Natural killer cell treated with Interleukin-12 subunit alpha and Interleukin-12 subunit beta and Interleukin-15 and Interleukin-18, amount 100 ng/mL, for 72 hours (primary cell): ENCODE measurements around the gene KCNH5. TPM values are rescaled to one million over a fixed set of nuclear protein-coding genes. Genes with fewer than 3 reads are reported as not detected.

Source experiments
- ATAC-seq, 2 donors: fragments of 150-1000 bp; cut with Tn5 transposase in 1 of 2; sonication (Bioruptor Pico), chemical (Tn5 transposase) in 1 of 2; 2 replicates each; pipeline ENCODE4 v1.10.0; 2021
- DNase-seq: peaks from one replicate; pipeline ENCODE4 v3.0.0; 2022; ENCODE audit warnings: low spot score
- H3K27ac Mint-ChIP-seq, 2 donors: 1 replicate in 1 of 2; 2 replicates in 1 of 2; pipeline ENCODE4 v1.8.0; 2022; ENCODE audit warnings: mixed read lengths in 2 of 2, mild to moderate bottlenecking in 1 of 2, moderate library complexity in 1 of 2
- H3K27me3 Mint-ChIP-seq, 2 donors: 1 replicate in 1 of 2; 2 replicates in 1 of 2; pipeline ENCODE4 v1.8.0; 2022; ENCODE audit warnings: mixed read lengths in 2 of 2
- H3K36me3 Mint-ChIP-seq: one replicate; pipeline ENCODE4 v1.8.0; 2022; ENCODE audit warnings: mixed read lengths
- H3K4me1 Mint-ChIP-seq, 2 donors: 1 replicate in 1 of 2; 2 replicates in 1 of 2; pipeline ENCODE4 v1.8.0; 2022; ENCODE audit warnings: low read depth in 2 of 2, mixed read lengths in 2 of 2, mild to moderate bottlenecking in 1 of 2
- H3K4me3 Mint-ChIP-seq: one replicate; pipeline ENCODE4 v1.8.0; 2022; ENCODE audit warnings: mixed read lengths
- H3K9me3 Mint-ChIP-seq: 2 replicates; pipeline ENCODE4 v1.8.0; 2022; ENCODE audit warnings: mixed read lengths
- total RNA-seq, 2 donors: library from RNA; stranded (reverse); gene quantifications; one replicate each; pipeline ENCODE4 v1.2.3, GENCODE V29; 2022

Gene KCNH5
- total RNA-seq, 2 donors from 2014 or later: not detected

DNA sequence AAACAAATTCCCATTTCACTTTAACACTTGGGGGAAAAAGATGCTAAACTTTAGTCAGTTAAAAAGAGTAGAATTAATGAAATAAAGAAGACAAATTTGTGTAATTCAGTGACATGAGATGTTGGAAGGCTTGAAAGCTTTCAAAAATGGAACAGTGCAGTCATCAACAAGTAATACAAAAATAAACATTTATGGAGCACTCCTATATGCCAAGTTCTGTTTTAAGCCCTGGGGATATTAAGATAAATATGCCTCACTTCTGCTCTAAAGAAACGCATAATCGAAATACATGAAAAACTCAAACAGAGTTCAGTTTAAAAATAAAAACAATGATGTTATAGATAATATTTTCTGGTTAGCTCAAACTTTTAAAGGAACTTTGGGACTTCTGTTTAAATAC is 93.0 kb downstream of the KCNH5 start:
- no peaks in the 10 kb centered on the region for H3K27me3 Mint-ChIP-seq
- no peak overlapping the region for H3K27ac Mint-ChIP-seq
- no peak for ATAC-seq
- peaks cover 7% of the 10 kb centered on the region for H3K9me3 Mint-ChIP-seq
- no peaks in the 10 kb centered on the region for H3K36me3 Mint-ChIP-seq
- H3K4me3 Mint-ChIP-seq: no peak overlapping the region
- no peak for DNase-seq
- H3K4me1 Mint-ChIP-seq: no peaks in the 10 kb centered on the region

DNA sequence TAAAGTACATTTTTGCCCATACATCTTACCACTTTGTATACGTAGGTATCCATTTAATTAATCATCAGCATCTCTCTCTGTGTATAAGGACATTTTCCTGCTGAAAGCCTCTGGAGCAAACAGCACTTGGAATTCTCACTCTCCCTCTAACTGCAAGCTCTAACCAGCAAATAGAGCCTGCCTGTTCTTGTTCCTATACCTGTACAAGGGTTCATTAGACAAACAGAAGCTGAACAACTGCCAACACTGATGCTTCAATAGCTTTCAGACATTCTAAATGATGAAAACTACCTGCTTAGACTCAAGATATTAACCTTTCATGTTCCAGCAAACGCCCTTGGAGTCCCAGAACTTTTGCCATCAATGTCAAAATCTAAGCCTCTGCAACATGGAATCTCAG is 98.0 kb downstream of the KCNH5 start:
- H3K36me3 Mint-ChIP-seq: no peaks in the 10 kb centered on the region
- H3K9me3 Mint-ChIP-seq: peaks cover 8% of the 10 kb centered on the region
- H3K27me3 Mint-ChIP-seq: no peaks in the 10 kb centered on the region
- DNase-seq (no peak), ATAC-seq (no peak)
- H3K4me1 Mint-ChIP-seq: no peaks in the 10 kb centered on the region
- no peak overlapping the region for H3K27ac Mint-ChIP-seq
- no peak overlapping the region for H3K4me3 Mint-ChIP-seq

DNA sequence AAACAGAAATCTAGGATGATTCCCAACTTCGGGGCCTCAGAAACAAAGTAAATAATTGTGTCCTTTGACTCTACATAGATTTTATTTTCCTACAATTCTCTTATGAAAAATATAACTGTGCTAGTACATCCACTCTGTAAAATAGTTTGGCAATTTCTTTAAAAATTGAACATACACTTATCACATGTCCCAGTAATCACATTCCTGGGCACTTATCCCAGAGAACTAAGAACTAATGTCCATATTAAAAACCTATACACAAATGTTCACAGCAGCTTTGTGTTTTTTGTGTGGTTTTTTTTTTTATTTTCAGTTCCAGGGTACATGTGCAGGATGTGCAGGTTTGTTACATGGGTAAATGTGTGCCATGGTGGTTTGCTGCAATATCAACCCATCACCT is 99.0 kb downstream of the KCNH5 start:
- no peak for ATAC-seq
- H3K4me1 Mint-ChIP-seq: no peaks in the 10 kb centered on the region

DNA sequence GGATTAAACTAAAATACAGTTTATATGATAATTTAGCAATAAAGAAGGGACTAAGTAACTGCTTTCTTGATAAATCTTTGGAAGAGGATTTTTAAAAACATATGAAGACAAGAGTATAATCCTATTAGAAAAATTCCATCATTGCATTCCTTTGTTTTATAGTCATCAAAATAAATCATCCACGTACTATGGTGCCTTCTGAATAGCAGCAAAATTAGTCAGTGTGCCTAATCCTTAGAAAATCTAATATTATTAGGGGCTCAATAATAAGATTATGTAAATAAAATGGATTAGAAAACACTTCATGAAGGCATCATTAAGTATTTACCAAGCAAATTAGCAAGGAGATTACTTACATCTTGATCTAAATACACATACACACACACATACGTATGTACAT is 102.1 kb downstream of the KCNH5 start:
- no peak for ATAC-seq
- H3K36me3 Mint-ChIP-seq: no peaks in the 10 kb centered on the region
- DNase-seq: no peak
- H3K9me3 Mint-ChIP-seq: peaks cover 15% of the 10 kb centered on the region
- peaks cover 0 to 6% of the 10 kb centered on the region in 2 donors for H3K27me3 Mint-ChIP-seq
- H3K27ac Mint-ChIP-seq: no peak overlapping the region
- H3K4me1 Mint-ChIP-seq: no peaks in the 10 kb centered on the region
- H3K4me3 Mint-ChIP-seq: no peak overlapping the region

More for the DNA sequence above, 99.0 kb downstream of the KCNH5 start:
- no peaks in the 10 kb centered on the region for H3K27me3 Mint-ChIP-seq
- H3K36me3 Mint-ChIP-seq: no peaks in the 10 kb centered on the region
- H3K9me3 Mint-ChIP-seq: peaks cover 8% of the 10 kb centered on the region
- no peak for DNase-seq
- H3K27ac Mint-ChIP-seq: no peak overlapping the region
- H3K4me3 Mint-ChIP-seq: no peak overlapping the region

DNA sequence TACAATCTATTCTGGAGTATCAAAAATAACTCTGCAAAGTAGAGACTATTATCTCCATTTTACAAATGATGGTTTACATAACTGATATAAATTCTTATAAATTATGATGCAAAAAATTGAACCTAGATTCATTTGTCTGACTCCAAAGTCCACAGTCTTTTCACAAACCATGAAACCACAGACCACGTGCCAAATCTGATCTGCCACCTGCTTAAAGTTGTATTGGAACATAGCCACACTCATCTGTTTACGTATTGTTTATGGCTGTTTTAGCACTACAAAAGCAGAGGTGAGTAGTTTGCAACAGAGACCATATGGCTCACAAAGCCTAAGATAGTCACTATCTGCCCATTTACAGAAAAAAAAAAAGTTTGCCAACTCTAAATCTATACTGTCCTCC is 105.3 kb downstream of the KCNH5 start:
- no peaks in the 10 kb centered on the region for H3K36me3 Mint-ChIP-seq
- H3K27me3 Mint-ChIP-seq: peaks cover 0 to 6% of the 10 kb centered on the region in 2 donors
- no peak overlapping the region for H3K4me3 Mint-ChIP-seq
- no peak for ATAC-seq
- no peak for DNase-seq
- H3K9me3 Mint-ChIP-seq: peaks cover 17% of the 10 kb centered on the region
- no peak overlapping the region for H3K27ac Mint-ChIP-seq
- no peaks in the 10 kb centered on the region for H3K4me1 Mint-ChIP-seq

DNA sequence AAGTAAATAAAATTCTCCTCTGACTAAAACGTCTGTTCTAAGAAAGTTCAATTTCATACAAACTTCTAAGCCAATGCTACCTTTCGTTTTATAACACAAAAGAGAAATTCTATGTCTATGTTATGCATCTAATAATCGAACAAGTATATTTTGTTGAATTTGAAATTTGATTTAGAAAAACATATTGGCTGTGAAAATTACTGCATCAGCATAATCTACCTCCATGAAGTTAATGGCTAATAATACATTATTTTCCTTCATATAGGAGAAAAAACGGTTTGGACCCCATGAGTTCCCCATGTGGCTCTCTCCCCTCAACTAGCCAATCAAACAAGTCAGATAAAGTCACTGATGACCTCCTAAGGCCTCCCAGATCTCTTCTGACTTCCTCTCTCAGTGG is 106.5 kb downstream of the KCNH5 start:
- H3K36me3 Mint-ChIP-seq: no peaks in the 10 kb centered on the region
- H3K27me3 Mint-ChIP-seq: peaks cover 0 to 6% of the 10 kb centered on the region in 2 donors
- no peak for DNase-seq
- ATAC-seq: no peak
- H3K4me3 Mint-ChIP-seq: no peak overlapping the region
- peaks cover 17% of the 10 kb centered on the region for H3K9me3 Mint-ChIP-seq
- no peak overlapping the region for H3K27ac Mint-ChIP-seq
- no peaks in the 10 kb centered on the region for H3K4me1 Mint-ChIP-seq

DNA sequence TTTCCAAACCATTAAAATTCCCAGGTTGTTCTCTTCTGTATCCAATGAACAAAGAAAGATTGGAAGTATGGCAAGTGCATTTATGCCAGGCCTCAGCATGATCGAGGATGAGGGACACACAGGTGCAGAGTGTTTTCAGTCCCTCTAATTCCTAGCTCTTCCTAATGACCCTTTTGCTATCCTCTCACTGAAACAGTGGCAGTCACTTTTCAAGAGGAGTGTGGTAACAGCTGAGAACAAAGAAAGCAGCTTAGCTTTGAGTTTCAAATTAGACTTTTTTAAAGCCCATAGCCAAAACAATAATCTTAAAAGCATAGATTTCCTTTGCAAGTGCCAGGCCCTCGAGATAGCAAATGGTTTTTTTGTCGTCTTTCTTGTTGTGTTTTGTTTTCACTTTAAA is 110.8 kb downstream of the KCNH5 start:
- Mint-ChIP-seq H3K4me3 (no peak overlapping the region), H3K9me3 (peaks cover 14% of the 10 kb centered on the region), H3K4me1 (no peaks in the 10 kb centered on the region), H3K27ac (no peak overlapping the region), H3K27me3 (no peaks in the 10 kb centered on the region), H3K36me3 (no peaks in the 10 kb centered on the region)
- ATAC-seq (no peak), DNase-seq (no peak)

DNA sequence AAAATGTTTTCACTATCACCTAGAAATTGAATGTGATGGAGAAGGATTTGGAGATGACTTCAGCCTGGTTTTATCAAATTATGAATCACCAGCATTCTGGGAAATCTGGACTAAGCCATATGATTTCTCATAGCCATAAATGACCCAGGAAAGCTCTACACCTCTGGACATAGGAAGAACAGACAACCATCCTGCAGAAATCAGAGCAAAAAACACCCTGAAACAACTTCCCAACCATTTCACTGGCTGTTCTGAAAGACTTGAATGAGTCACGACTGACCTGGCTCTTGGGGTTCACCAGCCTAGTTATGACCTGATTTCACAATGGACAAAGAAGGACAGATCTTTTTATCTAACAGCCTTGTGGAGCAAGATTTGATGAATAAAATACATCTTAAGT is 123.8 kb downstream of the KCNH5 start:
- ATAC-seq: no peak
- Mint-ChIP-seq H3K9me3 (peaks cover 7% of the 10 kb centered on the region), H3K27ac (no peak overlapping the region), H3K4me1 (no peaks in the 10 kb centered on the region), H3K4me3 (no peak overlapping the region), H3K27me3 (peaks cover 2 to 5% of the 10 kb centered on the region in 2 donors), H3K36me3 (no peaks in the 10 kb centered on the region)
- DNase-seq: no peak

DNA sequence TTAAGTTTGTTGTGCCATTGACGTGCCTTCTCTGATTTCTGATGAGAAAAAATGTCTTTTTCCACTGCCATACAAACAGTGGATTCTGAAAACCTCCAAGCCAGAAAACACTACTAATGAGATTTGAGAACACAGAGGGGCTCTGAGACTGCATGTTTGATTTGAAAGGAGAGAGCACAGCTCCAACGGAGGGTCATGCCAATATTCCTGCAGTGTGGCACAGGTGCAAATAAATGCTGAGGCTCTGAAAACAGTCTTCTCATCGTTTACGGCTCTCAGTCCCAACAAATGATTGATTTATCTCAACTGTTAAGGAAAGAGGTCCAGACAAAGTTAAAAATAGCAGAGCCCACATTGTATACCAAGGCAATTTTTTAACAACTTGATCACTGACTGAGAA is 128.7 kb downstream of the KCNH5 start:
- H3K4me3 Mint-ChIP-seq: no peak overlapping the region
- peaks cover 5% of the 10 kb centered on the region for H3K9me3 Mint-ChIP-seq
- peaks cover 2 to 5% of the 10 kb centered on the region in 2 donors for H3K27me3 Mint-ChIP-seq
- no peaks in the 10 kb centered on the region for H3K36me3 Mint-ChIP-seq
- H3K4me1 Mint-ChIP-seq: no peaks in the 10 kb centered on the region
- DNase-seq (no peak), ATAC-seq (no peak)
- no peak overlapping the region for H3K27ac Mint-ChIP-seq

DNA sequence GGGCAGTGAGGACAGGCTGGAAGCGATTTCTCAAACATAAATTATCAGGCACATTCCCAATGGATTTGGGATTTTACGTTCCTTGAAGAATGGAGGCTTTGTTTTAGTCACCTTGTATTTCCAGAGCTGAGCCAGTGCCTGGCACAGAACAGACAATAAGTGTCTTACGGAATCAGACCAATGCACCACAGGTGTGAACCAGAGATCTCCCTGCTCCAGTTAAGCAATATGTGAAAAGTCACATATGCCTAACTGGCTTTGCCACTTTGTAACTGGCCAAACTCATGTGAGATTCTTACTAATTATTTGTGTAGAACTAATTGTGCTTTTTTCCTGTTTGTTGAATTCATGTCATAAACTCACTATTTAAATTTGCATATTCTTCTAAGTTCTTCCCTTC is 130.4 kb downstream of the KCNH5 start:
- Mint-ChIP-seq H3K9me3 (peaks cover 3% of the 10 kb centered on the region), H3K27me3 (peaks cover 0 to 2% of the 10 kb centered on the region in 2 donors), H3K4me1 (no peaks in the 10 kb centered on the region), H3K36me3 (no peaks in the 10 kb centered on the region), H3K4me3 (no peak overlapping the region), H3K27ac (no peak overlapping the region)
- DNase-seq: no peak
- ATAC-seq: no peak

DNA sequence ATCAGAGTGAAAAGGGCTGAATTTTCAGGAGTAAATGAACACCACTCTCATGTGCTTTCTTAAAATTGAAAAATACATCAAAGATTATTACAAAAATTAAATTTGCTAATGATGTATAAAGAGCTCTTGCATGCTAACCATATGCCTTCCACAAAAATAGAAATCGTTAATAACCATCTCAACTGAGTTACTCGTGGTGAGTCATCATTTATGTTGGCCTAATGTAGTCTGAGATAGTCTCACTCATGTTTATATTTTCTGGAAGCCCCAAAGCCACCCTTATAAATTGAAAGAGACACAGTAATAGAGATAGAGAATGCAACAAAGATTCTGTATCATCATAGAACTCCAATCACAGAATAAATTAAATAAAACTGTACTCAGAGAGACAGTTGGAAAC is 131.2 kb downstream of the KCNH5 start:
- Mint-ChIP-seq H3K4me1 (no peaks in the 10 kb centered on the region), H3K27me3 (no peaks in the 10 kb centered on the region), H3K27ac (no peak overlapping the region), H3K4me3 (no peak overlapping the region), H3K36me3 (no peaks in the 10 kb centered on the region), H3K9me3 (no peaks in the 10 kb centered on the region)
- no peak for ATAC-seq
- DNase-seq: no peak

DNA sequence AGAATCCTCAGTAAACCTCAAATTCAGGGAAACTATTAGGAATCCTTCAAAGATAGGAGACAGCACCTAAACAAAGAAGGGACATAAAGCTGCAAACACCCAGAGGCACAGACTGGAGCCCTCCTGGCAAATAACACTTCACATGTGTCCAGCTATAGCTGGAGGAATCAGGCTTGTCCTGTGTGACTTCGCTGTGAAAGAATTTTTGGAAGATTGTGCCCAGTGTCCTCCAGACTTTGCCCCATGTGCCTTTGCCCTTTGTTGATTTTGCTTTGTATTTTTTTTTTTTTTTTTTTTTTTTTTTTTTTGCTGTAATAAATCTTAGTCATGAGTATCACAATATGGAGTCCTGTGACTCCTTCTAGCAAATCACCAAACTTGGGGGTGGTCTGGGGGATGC is 136.8 kb downstream of the KCNH5 start:
- no peaks in the 10 kb centered on the region for H3K9me3 Mint-ChIP-seq
- H3K27me3 Mint-ChIP-seq: no peaks in the 10 kb centered on the region
- H3K4me3 Mint-ChIP-seq: no peak overlapping the region
- H3K4me1 Mint-ChIP-seq: no peaks in the 10 kb centered on the region
- ATAC-seq: no peak
- no peak for DNase-seq
- H3K27ac Mint-ChIP-seq: no peak overlapping the region
- no peaks in the 10 kb centered on the region for H3K36me3 Mint-ChIP-seq

DNA sequence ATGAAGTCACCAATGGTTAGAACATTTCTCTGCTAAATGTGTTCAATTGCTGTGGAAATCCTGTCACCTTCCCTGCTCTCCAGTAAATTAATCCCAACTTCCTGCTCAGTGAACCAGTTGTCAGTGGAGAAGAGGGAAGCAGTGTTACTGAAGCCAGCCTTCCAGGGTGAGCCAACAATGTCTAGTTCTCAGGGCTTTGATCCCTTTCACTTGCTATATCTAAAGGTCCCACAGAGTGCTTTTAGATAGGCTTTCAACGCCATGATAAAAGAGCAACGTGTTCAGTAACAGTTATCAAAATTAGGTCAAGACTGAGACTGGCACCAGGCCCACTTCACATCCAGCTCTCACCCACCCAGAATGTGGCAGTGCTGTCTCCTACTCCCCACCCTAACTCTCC is 139.7 kb downstream of the KCNH5 start:
- Mint-ChIP-seq H3K4me1 (no peaks in the 10 kb centered on the region), H3K27me3 (no peaks in the 10 kb centered on the region), H3K36me3 (no peaks in the 10 kb centered on the region), H3K27ac (no peak overlapping the region), H3K9me3 (peaks cover 3% of the 10 kb centered on the region), H3K4me3 (no peak overlapping the region)
- DNase-seq: no peak
- ATAC-seq: no peak

DNA sequence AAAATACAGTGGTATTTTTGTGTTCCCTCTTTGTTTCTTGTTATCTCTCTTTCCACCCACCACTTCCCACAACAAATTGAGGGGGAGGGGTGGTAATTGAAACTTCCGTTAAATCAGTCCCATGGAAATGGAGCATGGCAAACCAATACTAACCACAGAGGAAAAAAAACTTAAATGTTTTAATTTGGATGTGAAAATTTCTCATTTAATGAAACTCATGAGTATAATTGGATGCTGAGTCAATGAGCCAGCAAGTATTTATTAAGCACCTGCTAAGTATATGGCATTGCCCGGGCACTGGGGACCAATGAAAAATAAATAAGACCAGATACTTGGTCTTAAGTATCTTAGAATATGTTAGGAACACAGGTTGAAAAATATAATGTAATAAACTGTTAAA is 147.5 kb downstream of the KCNH5 start:
- Mint-ChIP-seq H3K36me3 (no peaks in the 10 kb centered on the region), H3K4me3 (no peak overlapping the region)

DNA sequence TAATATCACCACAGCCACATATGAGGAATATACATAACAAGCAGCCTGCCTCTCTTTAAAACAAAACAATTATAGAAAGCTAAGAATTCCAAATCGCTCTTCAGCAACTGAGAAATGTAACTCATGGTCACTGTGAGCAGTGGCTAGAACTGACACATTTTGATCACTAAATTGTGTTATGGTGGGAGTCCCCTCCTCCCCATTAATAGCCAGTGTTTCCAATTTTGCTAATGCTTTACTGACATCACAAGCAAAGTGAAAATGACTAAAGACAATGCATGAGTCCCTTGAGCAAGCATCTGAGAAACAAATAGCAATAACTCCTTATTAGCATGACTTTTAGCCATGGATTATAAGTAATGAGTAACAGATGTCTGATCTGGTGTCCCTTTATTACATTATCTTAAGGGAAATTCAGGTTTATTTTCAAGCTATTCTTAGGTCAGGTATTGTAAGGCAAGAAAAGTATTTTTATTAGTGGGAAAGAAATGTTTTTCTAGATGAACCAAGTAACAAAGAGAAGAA is 148.3 kb downstream of the KCNH5 start:
- H3K27ac Mint-ChIP-seq: no peak overlapping the region
- H3K36me3 Mint-ChIP-seq: no peaks in the 10 kb centered on the region

More for the DNA sequence above, 147.5 kb downstream of the KCNH5 start:
- H3K27ac Mint-ChIP-seq: no peak overlapping the region
- DNase-seq: no peak
- H3K27me3 Mint-ChIP-seq: no peaks in the 10 kb centered on the region
- H3K4me1 Mint-ChIP-seq: no peaks in the 10 kb centered on the region
- no peak for ATAC-seq
- H3K9me3 Mint-ChIP-seq: no peaks in the 10 kb centered on the region

More for the DNA sequence above, 148.3 kb downstream of the KCNH5 start:
- no peaks in the 10 kb centered on the region for H3K4me1 Mint-ChIP-seq
- no peak for DNase-seq
- ATAC-seq: no peak
- no peaks in the 10 kb centered on the region for H3K9me3 Mint-ChIP-seq
- no peak overlapping the region for H3K4me3 Mint-ChIP-seq
- H3K27me3 Mint-ChIP-seq: no peaks in the 10 kb centered on the region
